ENCODE data around the gene IFITM1.
A peak's percentile ranks its signal among the peaks of the same experiment; 100 is the strongest.
"Not testable (repeated sequence)": the region's sequence is repeated elsewhere in the genome, so short reads cannot be mapped to it uniquely, and the experiment has no call there.

The IFITM1 gene

DNA sequence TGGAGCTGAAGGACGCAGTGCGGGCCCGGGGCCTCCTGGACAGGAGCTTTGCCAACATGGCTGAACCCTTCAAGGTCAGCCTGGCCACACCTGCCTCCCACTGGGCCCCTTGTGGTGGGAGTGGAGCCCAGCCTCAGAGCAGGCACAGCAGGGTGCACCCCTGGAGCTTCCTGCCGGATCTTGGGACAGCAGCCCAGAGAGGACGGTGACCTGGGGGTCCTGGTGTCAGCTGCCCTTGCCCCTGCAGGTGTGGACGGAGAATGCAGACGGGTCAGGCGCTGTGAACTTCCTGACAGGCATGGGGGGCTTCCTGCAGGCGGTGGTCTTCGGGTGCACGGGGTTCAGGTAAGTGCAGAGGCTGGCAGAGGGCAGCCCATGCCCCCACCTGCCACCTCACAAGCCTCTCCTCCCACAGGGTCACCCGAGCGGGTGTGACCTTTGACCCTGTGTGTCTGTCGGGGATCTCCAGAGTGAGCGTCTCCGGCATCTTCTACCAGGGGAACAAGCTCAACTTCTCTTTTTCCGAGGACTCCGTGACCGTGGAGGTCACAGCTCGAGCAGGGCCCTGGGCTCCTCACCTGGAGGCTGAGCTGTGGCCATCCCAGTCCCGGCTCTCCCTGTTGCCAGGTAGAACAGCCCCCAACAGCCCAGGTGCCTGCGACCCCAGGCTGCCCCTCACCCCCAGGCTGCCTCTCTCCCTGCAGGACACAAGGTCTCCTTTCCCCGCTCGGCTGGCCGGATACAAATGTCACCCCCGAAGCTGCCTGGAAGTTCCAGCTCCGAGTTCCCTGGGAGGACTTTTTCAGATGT lies 19.8 kb upstream of the IFITM1 start:
- no peak for DNase-seq (ENCODE audit: low read depth)

DNA sequence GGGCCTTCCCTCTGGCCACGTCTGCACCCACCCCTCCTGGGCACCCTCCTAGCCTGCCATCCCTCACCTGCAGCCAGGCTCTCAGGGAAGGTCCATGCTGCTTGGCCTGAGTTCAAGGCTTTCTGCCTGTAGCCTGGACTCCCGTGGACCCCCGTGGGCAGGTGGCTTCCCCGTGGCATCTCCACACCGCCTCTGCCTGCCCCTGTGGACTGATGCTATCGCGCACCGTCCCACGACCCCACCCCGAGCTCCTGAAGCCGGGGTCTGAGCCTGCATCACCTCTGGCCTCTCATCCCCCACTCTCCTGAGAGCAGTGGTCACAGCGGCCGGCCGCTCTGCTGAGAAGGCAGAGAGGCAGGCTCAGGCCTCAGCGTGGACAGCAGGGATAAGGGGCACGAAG lies 19.1 kb upstream of the IFITM1 start:
- DNase-seq (ENCODE audit: low read depth), result no peak

DNA sequence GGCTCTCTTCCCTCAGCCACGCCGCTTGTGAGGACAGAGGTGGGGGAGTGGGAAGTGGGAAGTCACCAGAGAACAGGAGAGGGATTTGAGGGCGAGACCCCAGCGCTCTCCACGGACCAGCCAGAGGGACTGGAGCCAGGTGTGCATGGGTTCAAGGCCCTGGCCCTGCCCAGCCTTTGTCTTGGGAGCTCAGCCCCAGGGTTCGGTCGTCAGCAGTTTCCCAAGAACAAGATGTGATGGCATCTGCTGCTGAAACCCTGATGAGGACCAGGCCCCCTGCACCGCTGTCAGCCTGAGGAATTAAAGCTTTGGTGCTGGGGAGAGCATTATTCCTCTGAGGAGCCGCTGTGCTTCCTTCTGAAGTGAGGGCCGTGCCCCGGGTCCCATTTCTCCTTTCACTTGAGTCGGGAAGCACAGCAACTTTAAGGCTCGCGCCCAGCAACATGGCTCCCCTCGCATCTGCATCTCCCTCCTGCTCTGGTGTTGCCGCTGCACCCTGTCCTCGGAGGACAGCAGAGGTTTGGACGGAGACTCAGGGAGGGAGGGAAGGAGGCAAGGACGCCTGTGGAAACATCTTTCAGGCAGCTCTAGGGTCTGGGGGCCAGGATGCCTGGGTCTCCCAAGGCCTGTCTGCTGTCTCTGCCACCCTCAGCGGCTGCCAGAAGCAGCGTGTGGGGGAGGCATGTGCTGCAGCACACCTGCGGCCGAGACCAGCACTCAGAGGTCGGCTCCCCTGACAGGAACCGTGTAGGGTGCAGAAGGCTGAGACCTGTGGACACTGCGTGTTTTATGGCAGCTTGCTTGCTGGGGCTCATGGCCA lies 18.3 kb upstream of the IFITM1 start:
- DNase-seq (ENCODE audit: low read depth), result no peak

DNA sequence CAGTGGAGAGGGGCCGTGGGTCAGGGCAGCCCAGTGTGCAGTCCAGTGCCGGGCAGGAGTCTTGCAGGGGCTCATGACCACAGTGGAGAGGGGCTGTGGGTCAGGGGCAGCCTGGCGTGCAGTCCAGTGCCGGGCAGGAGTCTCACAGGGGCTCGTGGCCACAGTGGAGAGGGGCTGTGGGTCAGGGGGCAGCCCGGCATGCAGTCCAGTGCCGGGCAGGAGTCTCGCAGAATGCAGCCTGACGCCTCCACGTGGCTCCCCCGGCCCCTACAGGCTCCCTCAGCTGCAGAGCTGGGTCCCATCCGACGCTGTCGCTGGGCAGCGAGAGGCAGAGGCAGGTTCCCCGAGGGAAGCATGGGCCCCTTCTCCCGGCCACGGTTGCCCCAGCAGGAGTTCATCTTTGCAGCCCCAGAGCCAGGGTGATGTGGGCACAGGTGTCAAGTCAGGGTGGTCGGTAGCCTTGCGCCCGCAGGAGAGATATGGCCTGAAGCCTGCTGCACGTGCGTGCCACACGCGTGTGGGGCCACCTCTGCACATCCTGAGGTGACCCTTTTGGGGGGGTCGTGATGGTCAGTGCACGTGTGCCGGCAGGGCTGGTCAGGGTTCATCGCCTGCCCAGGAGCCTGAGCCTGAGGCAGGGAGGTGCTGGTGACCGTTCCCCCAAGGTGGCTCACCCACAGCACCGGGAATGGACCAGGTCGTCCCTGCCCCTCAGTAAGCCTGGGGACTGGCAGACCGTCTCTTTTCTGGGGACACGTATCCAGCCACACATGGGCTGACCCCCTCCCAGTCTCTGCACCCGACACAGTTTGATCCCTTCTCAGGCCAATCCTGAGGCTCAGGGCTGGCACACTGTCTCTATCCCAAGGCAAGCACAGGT lies 17.4 kb upstream of the IFITM1 start:
- DNase-seq (ENCODE audit: low read depth), result no peak

DNA sequence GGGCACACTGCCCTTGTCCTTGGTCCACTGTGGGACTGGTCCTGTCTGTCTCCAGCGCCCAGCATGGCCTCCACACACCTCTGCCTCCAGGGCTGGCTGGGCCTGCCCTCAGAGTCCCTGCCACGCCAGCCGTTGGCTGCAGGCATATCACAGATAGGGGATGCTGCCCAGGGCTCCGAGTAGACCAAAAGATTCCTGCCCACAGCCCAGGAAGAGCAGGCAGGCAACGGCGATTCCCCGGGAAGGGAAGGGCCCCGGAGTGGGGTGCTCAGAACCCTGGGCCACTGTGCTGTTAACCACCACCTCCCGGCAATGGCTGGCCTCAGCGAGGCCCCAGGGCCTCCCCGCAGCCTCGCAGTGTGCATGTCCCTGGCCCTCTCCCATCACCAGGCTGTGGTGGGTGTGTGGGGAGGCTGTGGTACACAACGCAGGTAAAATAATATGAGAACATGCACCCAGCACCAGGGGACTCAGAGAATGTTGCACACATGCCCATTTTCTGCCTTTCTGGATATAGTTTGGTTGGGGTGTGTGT lies 16.7 kb upstream of the IFITM1 start:
- no peak for DNase-seq (ENCODE audit: low read depth)

DNA sequence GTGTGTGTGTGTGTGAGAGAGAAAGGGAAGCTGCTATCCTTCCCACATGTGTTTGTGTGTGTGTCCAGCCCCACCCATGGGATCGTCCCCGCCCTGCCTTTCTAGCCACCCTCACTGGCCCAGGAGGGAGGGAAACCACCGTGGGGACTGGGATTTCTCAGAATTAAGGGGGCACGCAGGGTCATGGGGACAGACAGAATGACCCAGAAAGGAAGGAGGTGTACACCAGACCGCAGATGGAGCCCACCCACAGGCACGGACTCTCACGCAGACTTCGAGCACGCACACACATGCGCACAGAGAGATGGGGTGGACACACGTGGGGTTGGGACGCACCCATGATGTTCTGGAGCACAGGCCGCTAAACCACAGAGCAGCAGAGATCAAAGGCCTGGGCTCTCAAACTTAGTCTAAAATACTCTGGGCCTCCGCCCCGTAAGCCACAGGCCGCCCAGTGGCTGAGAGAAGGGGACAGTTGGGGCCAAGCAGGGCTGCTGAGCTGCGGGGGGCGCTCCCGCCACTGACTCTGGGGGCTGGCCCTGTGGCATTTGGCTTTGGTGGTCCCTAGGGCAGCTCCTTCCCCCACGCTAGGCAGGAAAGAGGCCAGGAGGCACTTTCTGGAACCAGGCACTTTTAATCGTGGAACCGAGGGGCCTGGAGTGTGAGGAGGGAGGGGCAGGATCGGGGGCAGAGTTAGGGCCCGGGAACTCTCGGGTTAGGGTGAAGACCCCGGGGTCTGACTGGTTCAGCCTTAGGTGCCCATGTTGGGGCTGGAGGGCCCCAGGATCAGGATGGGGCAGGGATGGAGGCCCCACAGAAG lies 16.0 kb upstream of the IFITM1 start:
- DNase-seq (ENCODE audit: low read depth), result no peak

DNA sequence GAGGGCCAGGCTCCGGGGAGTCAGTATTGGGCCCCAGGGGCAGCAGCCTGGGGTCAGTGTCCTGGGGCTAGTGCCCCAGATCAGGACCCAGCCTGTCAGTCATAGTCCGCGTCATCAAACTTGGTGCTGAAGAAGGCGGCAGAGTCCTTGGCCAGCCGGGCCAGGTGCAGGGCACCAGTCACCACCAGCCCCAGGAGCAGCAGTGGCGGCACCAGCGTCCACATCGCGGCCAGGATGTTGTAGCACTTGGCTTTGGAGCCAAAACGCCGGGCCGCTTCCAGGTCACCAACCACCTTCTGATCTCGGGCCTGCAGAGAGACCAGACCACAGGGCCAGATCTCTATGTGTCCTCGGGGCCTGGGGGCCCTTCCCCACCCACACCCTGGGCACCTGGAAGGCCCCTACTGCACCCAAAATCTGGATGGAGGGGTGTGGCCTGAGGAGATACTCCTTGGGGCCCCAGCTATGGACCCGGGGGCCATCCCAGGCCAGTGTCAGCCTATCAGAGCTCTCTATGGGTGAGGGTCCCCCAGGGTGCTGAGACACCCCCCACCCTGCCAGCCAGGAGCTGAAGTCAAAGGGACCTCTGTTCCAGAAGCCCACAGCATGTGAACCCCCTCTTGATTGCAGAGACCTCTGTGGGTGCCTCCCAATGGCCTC lies 15.3 kb upstream of the IFITM1 start:
- DNase-seq (ENCODE audit: low read depth), result no peak

DNA sequence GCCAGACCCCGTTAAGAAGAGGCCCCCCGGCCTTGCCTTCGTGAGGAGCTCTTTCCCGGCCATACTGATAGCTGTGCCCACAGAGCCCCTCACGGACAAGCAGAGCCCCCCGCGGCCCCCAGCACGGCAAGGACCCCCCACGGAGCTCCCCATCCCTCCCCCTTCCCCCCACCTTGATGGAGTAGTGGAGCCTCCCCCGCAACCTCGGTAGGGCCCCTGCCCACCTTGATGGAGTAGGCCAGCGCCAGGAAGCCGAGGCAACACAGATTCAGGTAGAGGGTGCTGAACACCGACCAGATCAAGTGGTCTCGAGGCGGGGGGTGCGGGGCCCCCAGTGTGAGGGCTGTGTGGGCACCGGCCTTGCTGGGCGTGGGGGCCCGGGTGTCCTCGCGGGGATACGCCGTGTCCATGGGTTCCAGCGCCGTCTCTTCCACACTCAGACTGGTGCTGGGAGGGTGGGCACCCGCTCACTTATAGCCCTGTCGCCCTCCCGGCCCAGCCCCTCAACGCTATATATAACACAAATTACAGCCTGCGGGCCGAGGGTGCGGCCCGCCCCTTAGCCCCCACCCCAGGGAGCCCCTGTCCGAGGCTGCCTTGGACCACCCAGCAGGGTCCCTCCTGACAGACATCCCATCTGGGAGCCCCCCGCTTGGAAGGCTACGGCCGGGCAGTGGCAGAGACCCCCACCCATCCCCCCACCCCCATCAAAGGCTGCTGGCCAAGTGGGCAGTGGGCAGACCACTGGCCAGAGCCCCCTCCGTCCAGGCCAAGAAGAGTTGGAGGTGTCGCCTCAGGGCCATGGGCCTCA lies 14.6 kb upstream of the IFITM1 start, which contains the start of gene IFITM5:
TSS of gene IFITM5 (minus strand) at position 446 of the 811 bp plus-strand sequence. CDS start at position 410, 36 bp downstream.
- no peak for DNase-seq (ENCODE audit: low read depth)

DNA sequence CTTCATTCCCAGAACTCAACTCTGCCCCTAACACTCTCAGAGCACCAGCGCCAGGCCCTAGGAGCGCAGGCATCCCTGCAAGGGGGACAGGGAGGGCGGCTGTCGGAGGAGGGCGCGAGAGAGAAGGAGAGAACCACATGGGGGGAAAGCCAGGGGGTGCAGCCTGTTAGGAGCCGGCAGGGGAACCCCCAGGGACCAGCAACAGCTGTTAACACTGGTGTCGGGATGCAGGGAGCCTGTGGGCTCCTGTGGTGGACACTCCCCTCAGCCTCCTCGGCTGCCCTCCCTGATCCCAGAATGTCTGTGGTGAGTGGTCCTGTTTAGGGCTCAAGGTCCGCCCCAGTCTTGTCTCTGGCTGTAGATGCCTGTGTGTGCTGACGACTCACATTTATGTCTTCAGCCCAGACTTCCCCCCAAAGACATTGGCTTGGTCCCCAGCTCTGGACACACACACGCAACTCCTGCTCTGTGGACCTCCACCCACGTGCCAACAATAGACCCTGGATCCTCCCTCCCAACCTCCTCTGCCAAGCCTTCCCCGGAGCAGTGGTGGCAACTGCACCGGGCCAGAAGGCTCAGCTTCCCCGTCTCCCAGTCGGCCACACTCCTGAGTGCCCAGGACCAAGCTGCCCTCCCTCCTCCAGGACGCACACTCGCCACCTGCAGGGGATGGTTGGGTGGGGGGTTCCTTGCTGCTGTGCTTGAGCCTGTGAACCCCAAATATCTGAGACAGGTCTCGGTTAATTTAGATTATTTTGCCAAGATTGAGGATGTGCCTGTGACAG lies 13.7 kb upstream of the IFITM1 start:
- no peak for DNase-seq (ENCODE audit: low read depth)

DNA sequence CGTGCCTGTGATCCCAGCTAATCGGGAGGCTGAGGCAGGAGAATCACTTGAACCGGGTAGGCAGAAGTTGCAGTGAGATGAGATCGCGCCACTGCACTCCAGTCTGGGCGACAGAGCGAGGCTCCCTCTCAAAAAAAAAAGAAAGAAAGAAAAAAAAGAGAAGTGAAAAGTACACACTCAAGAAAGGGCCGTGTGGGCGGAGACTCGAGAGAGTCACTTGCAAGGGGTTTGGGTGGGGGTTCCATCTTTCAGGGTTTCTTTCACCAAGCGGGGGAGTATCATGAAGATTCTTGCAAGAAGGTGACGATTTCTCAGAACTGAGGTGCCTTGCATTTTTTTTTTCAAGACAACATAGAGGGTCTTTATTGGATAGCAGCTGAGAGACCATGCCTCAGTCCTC lies 10.5 kb upstream of the IFITM1 start:
- no peak for DNase-seq (ENCODE audit: low read depth)

DNA sequence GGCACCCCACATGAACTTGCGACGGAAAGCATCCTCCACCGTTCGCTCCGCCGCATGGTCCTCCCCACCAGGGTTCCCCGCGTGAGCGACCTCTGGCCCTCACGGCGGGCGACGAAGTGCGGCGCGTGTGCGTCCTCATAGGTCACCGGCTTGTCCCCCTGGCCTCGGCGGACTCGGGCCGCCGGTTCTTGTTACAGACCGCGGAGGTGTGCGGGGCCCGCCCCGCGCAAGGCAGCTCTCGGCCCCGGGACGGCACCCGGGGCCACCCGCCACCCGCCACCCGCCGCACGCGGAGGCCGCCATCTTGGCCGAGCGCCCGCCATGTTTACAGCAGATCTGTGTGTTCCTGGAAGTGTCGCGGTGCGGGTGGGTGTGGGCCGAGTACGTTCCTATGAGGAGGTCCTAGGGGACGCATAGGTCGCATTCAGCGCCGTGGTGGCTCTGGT lies 9.8 kb upstream of the IFITM1 start:
- DNase-seq (ENCODE audit: low read depth), result no peak

DNA sequence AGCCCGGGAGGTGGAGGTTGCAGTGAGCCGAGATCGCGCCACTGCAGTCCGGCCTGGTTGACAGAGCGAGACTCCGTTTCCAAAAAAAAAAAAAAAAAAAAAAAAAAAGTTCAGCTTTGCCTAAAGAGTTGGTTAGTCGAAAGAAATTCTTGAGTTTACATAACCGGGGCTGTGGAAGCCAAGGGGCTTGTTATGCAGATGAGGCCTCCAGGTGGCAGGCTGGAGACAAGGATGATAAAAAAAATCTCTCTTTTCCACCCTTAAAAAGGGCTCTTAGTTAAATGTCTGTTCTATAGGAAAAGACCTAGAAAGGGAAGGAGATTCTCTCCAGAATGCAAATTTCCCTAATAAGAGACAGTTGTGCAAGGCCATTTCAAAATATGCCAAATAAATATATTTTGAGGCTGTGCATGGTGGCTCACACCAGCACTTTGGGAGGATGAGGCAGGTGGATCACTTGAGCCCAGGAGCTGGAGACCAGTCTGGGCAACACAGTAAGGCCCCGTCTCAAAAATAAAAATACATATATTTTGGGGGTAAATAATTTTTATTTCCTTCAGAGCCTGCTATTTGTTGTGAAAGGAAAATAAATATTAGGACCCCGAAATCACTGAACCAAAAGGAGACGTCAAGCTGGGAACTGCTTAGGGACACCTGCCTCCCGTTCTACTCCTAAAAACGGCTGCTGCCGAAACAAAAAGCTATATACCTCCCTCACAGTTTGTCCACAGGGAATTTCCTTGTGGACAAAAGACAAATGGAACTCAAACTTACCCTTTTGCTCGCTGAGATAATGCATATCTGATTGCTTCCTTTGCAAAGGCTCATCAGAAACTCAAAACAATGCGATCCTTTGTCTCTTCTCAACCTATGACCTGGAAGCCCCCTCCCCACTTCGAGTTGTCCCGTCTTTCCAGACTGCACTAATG lies 8.7 kb upstream of the IFITM1 start:
- peak; percentile 44 for DNase-seq (ENCODE audit: low read depth)

DNA sequence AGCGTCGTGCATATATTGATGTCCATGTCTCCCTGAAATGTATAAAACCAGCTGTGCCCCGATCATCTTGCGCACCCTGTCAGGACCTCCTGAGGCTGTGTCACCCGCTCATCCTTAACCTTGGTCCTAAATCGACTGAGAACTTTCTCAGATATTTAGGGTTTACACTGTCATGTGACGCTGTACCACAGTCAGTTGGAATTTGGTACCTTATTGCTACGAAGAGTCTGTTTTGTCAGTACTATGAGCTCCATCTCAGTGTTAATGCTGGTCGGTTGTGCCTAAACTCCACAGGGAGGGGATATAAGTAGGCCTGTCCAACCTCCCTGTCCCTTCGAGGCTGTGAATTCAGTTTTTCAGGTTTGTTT lies 8.0 kb upstream of the IFITM1 start:
- no peak for DNase-seq (ENCODE audit: low read depth)

DNA sequence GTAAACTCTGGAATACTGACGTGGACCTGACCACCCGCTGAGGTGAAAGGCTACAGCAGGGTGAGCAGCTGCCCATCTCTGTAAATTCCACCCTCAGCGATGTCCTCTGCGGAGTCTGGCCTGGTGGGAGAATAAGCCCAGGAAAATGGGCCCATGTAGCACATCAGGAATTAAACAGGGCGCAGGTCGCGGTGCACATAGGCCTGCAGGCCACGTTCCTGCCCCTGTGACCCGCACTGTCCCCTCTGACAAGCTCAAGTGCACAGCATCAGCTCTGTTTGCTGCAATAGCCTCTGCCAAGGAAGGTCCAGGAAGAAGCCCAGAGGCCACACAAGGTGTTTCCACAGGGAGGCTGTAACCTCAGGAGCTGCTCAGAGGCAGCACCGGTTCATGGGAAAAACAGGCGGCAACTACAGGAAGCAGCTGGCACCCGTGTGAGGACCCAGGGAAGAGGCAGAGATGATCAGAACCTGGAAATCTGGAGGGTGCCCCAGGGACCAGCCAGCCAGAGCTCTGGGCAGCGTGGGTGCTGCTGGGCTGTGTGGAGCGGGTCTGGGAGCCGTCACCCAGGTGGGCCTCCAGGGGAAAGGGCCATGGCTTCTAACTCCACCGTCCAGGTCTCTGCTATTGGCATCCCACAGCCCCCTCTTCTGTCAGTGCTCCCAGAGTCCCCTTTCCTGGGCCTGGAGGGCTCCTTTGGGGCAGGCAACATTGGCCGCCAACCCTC lies 7.0 kb upstream of the IFITM1 start:
- no peak for DNase-seq (ENCODE audit: low read depth)

DNA sequence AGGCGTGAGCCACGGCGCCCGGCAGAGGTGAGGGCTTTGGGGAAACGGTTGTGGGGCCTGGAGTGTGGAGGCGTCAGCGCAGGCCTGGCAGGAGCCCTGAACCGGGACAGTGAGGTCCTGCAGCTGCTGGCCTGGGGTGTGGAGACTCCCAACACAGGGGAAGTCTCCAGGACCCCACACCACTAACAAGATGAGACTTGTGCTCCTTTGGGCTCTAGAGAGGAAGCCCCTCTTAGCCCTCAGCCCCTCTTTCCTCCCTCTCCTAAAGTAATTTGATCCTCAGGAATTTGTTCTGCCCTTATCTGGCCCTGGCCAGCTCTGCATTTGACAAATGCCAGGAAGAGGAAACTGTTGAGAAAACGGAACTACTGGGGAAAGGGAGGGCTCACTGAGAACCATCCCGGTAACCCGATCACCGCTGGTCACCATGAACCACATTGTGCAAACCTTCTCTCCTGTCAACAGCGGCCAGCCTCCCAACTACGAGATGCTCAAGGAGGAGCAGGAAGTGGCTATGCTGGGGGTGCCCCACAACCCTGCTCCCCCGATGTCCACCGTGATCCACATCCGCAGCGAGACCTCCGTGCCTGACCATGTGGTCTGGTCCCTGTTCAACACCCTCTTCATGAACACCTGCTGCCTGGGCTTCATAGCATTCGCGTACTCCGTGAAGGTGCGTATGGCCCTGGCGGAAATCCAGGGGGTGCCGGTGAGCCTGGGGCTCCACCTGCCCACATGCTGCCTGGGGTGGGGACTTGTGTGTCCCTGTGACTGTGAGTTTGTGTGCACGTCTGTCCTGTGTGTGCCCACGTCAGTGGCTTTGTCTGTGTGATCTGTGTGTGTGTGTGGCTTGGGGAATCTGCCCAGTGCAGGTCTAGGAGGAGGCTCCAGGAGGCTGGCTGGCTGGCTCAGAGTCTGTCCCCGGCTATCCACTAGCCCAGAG lies 5.8 kb upstream of the IFITM1 start, which contains the start of gene IFITM2:
TSS of gene IFITM2 (plus strand) at position 51 of the 943 bp plus-strand sequence. CDS start at position 428, 377 bp downstream.
- not testable (repeated sequence) for DNase-seq (ENCODE audit: low read depth)
